ENCODE data around the gene CACNA1B.
"Not testable (repeated sequence)": the region's sequence is repeated elsewhere in the genome, so short reads cannot be mapped to it uniquely, and the experiment has no call there.

Gene CACNA1B

DNA sequence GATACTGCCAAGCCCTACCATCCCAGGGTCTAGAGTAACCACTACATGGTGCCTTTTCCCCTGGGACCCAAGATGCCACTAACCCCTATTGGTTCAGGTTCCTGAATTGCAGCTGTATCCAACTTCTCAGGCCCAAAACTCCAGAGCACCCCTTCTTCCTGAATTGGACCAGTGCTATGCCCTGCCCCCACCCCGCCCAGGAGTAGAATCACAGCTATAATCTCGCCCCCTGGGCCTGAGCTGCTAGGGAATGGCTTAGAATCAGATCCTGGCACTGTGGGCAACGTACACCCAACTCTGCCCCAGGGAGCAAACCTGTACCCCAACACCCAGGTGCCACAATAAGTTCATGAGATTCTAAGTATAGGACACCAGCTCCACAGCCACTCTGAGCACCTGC, 206.3 kb downstream of the CACNA1B start:
- no peak overlapping the region for H3K27ac ChIP-seq (ENCODE audit: low read length, poor library complexity, severe bottlenecking)
- no peaks in the 10 kb centered on the region for H3K79me1 ChIP-seq (replicated peaks; ENCODE audit: low read length, poor library complexity, severe bottlenecking)
- no peak overlapping the region for H3K4me2 ChIP-seq (ENCODE audit: low read length, poor library complexity, severe bottlenecking)
- no peak overlapping the region for H3K4ac ChIP-seq (ENCODE audit: low read depth in 1 of 2, low read length in 2 of 2)
- 43% methylated on average over 3 of the region's 3 CpGs for WGBS
- H3K14ac ChIP-seq (ENCODE audit: low read length in 2 of 2), result no peak overlapping the region
- H3K9ac ChIP-seq (ENCODE audit: low read length), result no peak overlapping the region
- no peak overlapping the region for H2BK120ac ChIP-seq (ENCODE audit: low read depth, low read length)
- H2BK15ac ChIP-seq (ENCODE audit: low read depth, poor library complexity, severe bottlenecking), result no peak overlapping the region
- no peak overlapping the region for H2BK12ac ChIP-seq (ENCODE audit: low read length in 2 of 2)
- no peak overlapping the region for H2BK5ac ChIP-seq (ENCODE audit: low read depth, low read length, poor library complexity, severe bottlenecking)
- H3K36me3 ChIP-seq (ENCODE audit: control insufficient read depth in 1 of 2, insufficient read depth in 2 of 2, low read depth in 1 of 2, low read length in 2 of 2), result no peaks in the 10 kb centered on the region
- no peak overlapping the region for H2AK5ac ChIP-seq (ENCODE audit: low read length, severe bottlenecking)
- no peaks in the 10 kb centered on the region for H3K4me1 ChIP-seq (ENCODE audit: control insufficient read depth, insufficient read depth, low read depth, low read length)
- H4K91ac ChIP-seq (ENCODE audit: low read length), result no peak overlapping the region
- H3K4me3 ChIP-seq (ENCODE audit: insufficient read depth in 1 of 2, low read depth in 1 of 2, low read length in 2 of 2), result no peak overlapping the region
- no peak overlapping the region for H2AFZ ChIP-seq (ENCODE audit: low read depth, low read length)
- no peak overlapping the region for H3K23ac ChIP-seq (ENCODE audit: low read length in 2 of 2)
- no peaks in the 10 kb centered on the region for H3K27me3 ChIP-seq (ENCODE audit: control insufficient read depth in 1 of 2, insufficient read depth in 1 of 2, low read length in 2 of 2)
- H4K8ac ChIP-seq (ENCODE audit: low read length), result no peak overlapping the region
- peaks cover 28% of the 10 kb centered on the region for H3K9me3 ChIP-seq (ENCODE audit: control insufficient read depth, low read length)
- H3K18ac ChIP-seq (ENCODE audit: low read depth in 1 of 2, low read length in 2 of 2), result no peak overlapping the region
- no peak for DNase-seq

GRCh38 chr9:138085568-138085967, 208.0 kb downstream of the CACNA1B start:
- H3K79me1 ChIP-seq (replicated peaks; ENCODE audit: low read length, poor library complexity, severe bottlenecking), result no peaks in the 10 kb centered on the region
- WGBS, result no CpG with 5 or more reads among the region's 4 CpGs
- no peaks in the 10 kb centered on the region for H3K27me3 ChIP-seq (ENCODE audit: control insufficient read depth in 1 of 2, insufficient read depth in 1 of 2, low read length in 2 of 2)
- no peak for DNase-seq
- no peaks in the 10 kb centered on the region for H3K4me1 ChIP-seq (ENCODE audit: control insufficient read depth, insufficient read depth, low read depth, low read length)
- no peak overlapping the region for H4K8ac ChIP-seq (ENCODE audit: low read length)
- no peak overlapping the region for H2BK120ac ChIP-seq (ENCODE audit: low read depth, low read length)
- H2AFZ ChIP-seq (ENCODE audit: low read depth, low read length), result no peak overlapping the region
- no peak overlapping the region for H2BK15ac ChIP-seq (ENCODE audit: low read depth, poor library complexity, severe bottlenecking)
- no peak overlapping the region for H3K4ac ChIP-seq (ENCODE audit: low read depth in 1 of 2, low read length in 2 of 2)
- H3K4me2 ChIP-seq (ENCODE audit: low read length, poor library complexity, severe bottlenecking), result no peak overlapping the region
- no peak overlapping the region for H3K9ac ChIP-seq (ENCODE audit: low read length)
- H3K36me3 ChIP-seq (ENCODE audit: control insufficient read depth in 1 of 2, insufficient read depth in 2 of 2, low read depth in 1 of 2, low read length in 2 of 2), result no peaks in the 10 kb centered on the region
- peaks cover 25% of the 10 kb centered on the region for H3K9me3 ChIP-seq (ENCODE audit: control insufficient read depth, low read length)
- no peak overlapping the region for H2AK5ac ChIP-seq (ENCODE audit: low read length, severe bottlenecking)
- no peak overlapping the region for H3K23ac ChIP-seq (ENCODE audit: low read length in 2 of 2)
- H3K4me3 ChIP-seq (ENCODE audit: insufficient read depth in 1 of 2, low read depth in 1 of 2, low read length in 2 of 2), result peak overlapping the region in 1 of 2 experiments; percentile 18
- H2BK12ac ChIP-seq (ENCODE audit: low read length in 2 of 2), result no peak overlapping the region
- H2BK5ac ChIP-seq (ENCODE audit: low read depth, low read length, poor library complexity, severe bottlenecking), result no peak overlapping the region
- H4K91ac ChIP-seq (ENCODE audit: low read length), result no peak overlapping the region
- no peak overlapping the region for H3K27ac ChIP-seq (ENCODE audit: low read length, poor library complexity, severe bottlenecking)
- no peak overlapping the region for H3K18ac ChIP-seq (ENCODE audit: low read depth in 1 of 2, low read length in 2 of 2)
- no peak overlapping the region for H3K14ac ChIP-seq (ENCODE audit: low read length in 2 of 2)

GRCh38 chr9:138092057-138092456, 214.5 kb downstream of the CACNA1B start:
- H2BK12ac ChIP-seq (ENCODE audit: low read length in 2 of 2); H2BK120ac ChIP-seq (ENCODE audit: low read depth, low read length); H3K36me3 ChIP-seq (ENCODE audit: control insufficient read depth in 1 of 2, insufficient read depth in 2 of 2, low read depth in 1 of 2, low read length in 2 of 2); H2BK5ac ChIP-seq (ENCODE audit: low read depth, low read length, poor library complexity, severe bottlenecking); H3K9ac ChIP-seq (ENCODE audit: low read length); H3K14ac ChIP-seq (ENCODE audit: low read length in 2 of 2); H3K9me3 ChIP-seq (ENCODE audit: control insufficient read depth, low read length); H3K27ac ChIP-seq (ENCODE audit: low read length, poor library complexity, severe bottlenecking); H2BK15ac ChIP-seq (ENCODE audit: low read depth, poor library complexity, severe bottlenecking); H3K4ac ChIP-seq (ENCODE audit: low read depth in 1 of 2, low read length in 2 of 2); DNase-seq; H2AK5ac ChIP-seq (ENCODE audit: low read length, severe bottlenecking); H3K79me1 ChIP-seq (replicated peaks; ENCODE audit: low read length, poor library complexity, severe bottlenecking); H3K4me1 ChIP-seq (ENCODE audit: control insufficient read depth, insufficient read depth, low read depth, low read length); H3K27me3 ChIP-seq (ENCODE audit: control insufficient read depth in 1 of 2, insufficient read depth in 1 of 2, low read length in 2 of 2); H3K4me2 ChIP-seq (ENCODE audit: low read length, poor library complexity, severe bottlenecking); H3K4me3 ChIP-seq (ENCODE audit: insufficient read depth in 1 of 2, low read depth in 1 of 2, low read length in 2 of 2); H4K91ac ChIP-seq (ENCODE audit: low read length); H3K18ac ChIP-seq (ENCODE audit: low read depth in 1 of 2, low read length in 2 of 2); H2AFZ ChIP-seq (ENCODE audit: low read depth, low read length); H3K23ac ChIP-seq (ENCODE audit: low read length in 2 of 2); H4K8ac ChIP-seq (ENCODE audit: low read length): not testable (repeated sequence)
- WGBS, result 66% methylated on average over 4 of the region's 4 CpGs

- no peak overlapping the region for H2AK5ac ChIP-seq (ENCODE audit: low read length, severe bottlenecking)
- no peak overlapping the region for H3K14ac ChIP-seq (ENCODE audit: low read length in 2 of 2)
- WGBS, result 100% methylated on average over 1 of the region's 5 CpGs
- no peak overlapping the region for H2AFZ ChIP-seq (ENCODE audit: low read depth, low read length)
- H2BK120ac ChIP-seq (ENCODE audit: low read depth, low read length), result no peak overlapping the region
- H4K91ac ChIP-seq (ENCODE audit: low read length), result no peak overlapping the region
- H3K4ac ChIP-seq (ENCODE audit: low read depth in 1 of 2, low read length in 2 of 2), result no peak overlapping the region
- H3K9ac ChIP-seq (ENCODE audit: low read length), result no peak overlapping the region
- no peaks in the 10 kb centered on the region for H3K36me3 ChIP-seq (ENCODE audit: control insufficient read depth in 1 of 2, insufficient read depth in 2 of 2, low read depth in 1 of 2, low read length in 2 of 2)
- no peak overlapping the region for H2BK12ac ChIP-seq (ENCODE audit: low read length in 2 of 2)
- no peak overlapping the region for H3K4me2 ChIP-seq (ENCODE audit: low read length, poor library complexity, severe bottlenecking)
- no peaks in the 10 kb centered on the region for H3K27me3 ChIP-seq (ENCODE audit: control insufficient read depth in 1 of 2, insufficient read depth in 1 of 2, low read length in 2 of 2)
- no peak for DNase-seq
- H3K23ac ChIP-seq (ENCODE audit: low read length in 2 of 2), result no peak overlapping the region
- no peak overlapping the region for H3K18ac ChIP-seq (ENCODE audit: low read depth in 1 of 2, low read length in 2 of 2)
- H3K79me1 ChIP-seq (replicated peaks; ENCODE audit: low read length, poor library complexity, severe bottlenecking), result no peaks in the 10 kb centered on the region
- no peak overlapping the region for H3K4me3 ChIP-seq (ENCODE audit: insufficient read depth in 1 of 2, low read depth in 1 of 2, low read length in 2 of 2)
- H2BK5ac ChIP-seq (ENCODE audit: low read depth, low read length, poor library complexity, severe bottlenecking), result no peak overlapping the region
- H4K8ac ChIP-seq (ENCODE audit: low read length), result no peak overlapping the region
- H3K4me1 ChIP-seq (ENCODE audit: control insufficient read depth, insufficient read depth, low read depth, low read length), result no peaks in the 10 kb centered on the region
- no peak overlapping the region for H2BK15ac ChIP-seq (ENCODE audit: low read depth, poor library complexity, severe bottlenecking)
- no peak overlapping the region for H3K27ac ChIP-seq (ENCODE audit: low read length, poor library complexity, severe bottlenecking)
- H3K9me3 ChIP-seq (ENCODE audit: control insufficient read depth, low read length), result no peaks in the 10 kb centered on the region
Measured at GRCh38 chr9:138094028-138094427, 216.4 kb downstream of the CACNA1B start.
